Caco-2 (cell line): Measurements from ENCODE around the gene SETD5. TPM values are rescaled to one million over a fixed set of nuclear protein-coding genes. Genes with fewer than 3 reads are reported as not detected.

Experiments used
- BruUV-seq: library from RNA; stranded (reverse); fragments of 400-500 nt; replicated peaks from 2 replicates; lab custom pipeline; 2021; lab: Mats Ljungman, UMichigan
- CTCF ChIA-PET: fragments of 300-600 bp; sonication (Branson Sonifier 250); formaldehyde crosslinking; loops from one replicate; lab custom pipeline; 2022; ENCODE audit warnings: antibody characterized with exemption; lab: Charles Lee
- POLR2A ChIA-PET: fragments of 300-600 bp; sonication (Branson Sonifier 250); formaldehyde crosslinking; loops from one replicate; lab custom pipeline; 2022; ENCODE audit warnings: antibody characterized with exemption; lab: Charles Lee
- DNase-seq, 2 experiments: peaks; one replicate each; pipeline versions ENCODE4 v3.0.0 to v3.0.0-alpha.2; 2020 to 2022
- H3K27me3 ChIP-seq: replicated peaks from 2 replicates; pipeline ENCODE4 v1.6.0; 2011; ENCODE audit warnings: low read length; ENCODE audit not compliant: control insufficient read depth, insufficient read depth
- H3K36me3 ChIP-seq: 2 replicates; pipeline ENCODE4 v1.5.1; 2011; ENCODE audit warnings: low read length; ENCODE audit not compliant: control insufficient read depth, insufficient read depth
- H3K4me1 ChIP-seq: fragments of 250-450 bp; sonication (Bioruptor Pico); 2 replicates; pipeline ENCODE4 v1.5.1; 2020; ENCODE audit warnings: mild to moderate bottlenecking
- H3K4me3 ChIP-seq: 2 replicates; pipeline ENCODE4 v1.5.1; 2011; ENCODE audit warnings: low read depth, mild to moderate bottlenecking, control low read depth, low read length
- H3K9me3 ChIP-seq: fragments of 250-450 bp; sonication (Bioruptor Pico); 2 replicates; pipeline ENCODE4 v1.5.1; 2020; ENCODE audit warnings: mild to moderate bottlenecking, moderate library complexity
- H3K27ac Mint-ChIP-seq: one replicate; pipeline ENCODE4 v1.8.0; 2022; ENCODE audit warnings: mixed read lengths; ENCODE audit not compliant: unreplicated experiment
- H3K27me3 Mint-ChIP-seq: one replicate; pipeline ENCODE4 v1.8.0; 2022; ENCODE audit warnings: mixed read lengths; ENCODE audit not compliant: insufficient read depth, unreplicated experiment
- H3K36me3 Mint-ChIP-seq: one replicate; pipeline ENCODE4 v1.8.0; 2022; ENCODE audit warnings: mild to moderate bottlenecking, mixed read lengths; ENCODE audit not compliant: insufficient read depth, unreplicated experiment
- H3K4me1 Mint-ChIP-seq: one replicate; pipeline ENCODE4 v1.8.0; 2022; ENCODE audit warnings: low read depth, mixed read lengths; ENCODE audit not compliant: unreplicated experiment
- H3K4me3 Mint-ChIP-seq: one replicate; pipeline ENCODE4 v1.8.0; 2022; ENCODE audit warnings: mild to moderate bottlenecking, moderate library complexity, mixed read lengths; ENCODE audit not compliant: unreplicated experiment
- H3K9me3 Mint-ChIP-seq: one replicate; pipeline ENCODE4 v1.8.0; 2022; ENCODE audit warnings: mixed read lengths; ENCODE audit not compliant: unreplicated experiment
- intact Hi-C: fragments of 100-400 bp; cut with micrococcal nuclease; formaldehyde crosslinking; loops from one replicate; pipeline ENCODE4 v1.10.0; 2022; ENCODE audit not compliant: unreplicated experiment
- total RNA-seq: library from RNA; stranded (reverse); gene quantifications from 2 replicates; pipeline ENCODE4 v1.2.3, GENCODE V29; 2022
- TF ChIP-seq, protein P1 (sequence below), 2 experiments: fragments of 200-600 bp in 1 of 2; IDR thresholded peaks; 1 replicate in 1 of 2; 2 replicates in 1 of 2; pipeline versions ENCODE4 v1.5.1 to v1.8.0; 2011 to 2022; ENCODE audit warnings: antibody characterized with exemption in 1 of 2, control low read depth in 1 of 2, inconsistent platforms in 1 of 2, low read depth in 1 of 2, low read length in 1 of 2, mild to moderate bottlenecking in 1 of 2, moderate library complexity in 1 of 2; ENCODE audit not compliant: insufficient read depth in 1 of 2, severe bottlenecking in 1 of 2, unreplicated experiment in 1 of 2

SETD5 gene
- total RNA-seq, 1 experiment from 2014 or later, result 140 TPM

DNA sequence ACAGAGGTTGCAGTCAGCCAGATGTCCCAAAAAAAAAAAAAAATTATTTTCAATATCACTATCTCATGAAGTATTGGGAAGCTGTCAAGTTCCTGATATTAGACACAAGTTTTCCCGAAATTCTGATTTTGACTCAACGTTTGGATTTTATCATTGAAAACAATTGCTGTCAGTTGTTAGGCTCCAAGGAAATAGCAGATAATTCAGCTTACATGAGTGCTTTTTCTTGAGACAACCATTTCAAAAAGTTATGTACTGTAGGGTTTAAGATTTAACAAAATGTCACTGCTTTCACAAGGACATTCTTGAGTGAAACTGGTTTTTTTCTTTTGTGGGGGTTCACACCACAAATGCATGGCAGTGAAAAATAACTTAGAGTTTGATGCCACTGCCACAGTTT, 9.3 kb upstream of the SETD5 start:
- ChIA-PET POLR2A (interaction anchor here (0.7 kb wide), 2 partner anchors 9 to 21 kb away, joined by 3 to 5 read pairs; no protein-coding TSS in a partner anchor), CTCF (no interaction called here)
- H3K27ac Mint-ChIP-seq, result no peak overlapping the region
- H3K27me3 Mint-ChIP-seq, result no peaks in the 10 kb centered on the region
- H3K36me3 ChIP-seq, result peaks cover 2% of the 10 kb centered on the region
- H3K36me3 Mint-ChIP-seq, result peaks cover 99% of the 10 kb centered on the region
- no peak overlapping the region for H3K4me3 ChIP-seq
- no peaks in the 10 kb centered on the region for H3K9me3 Mint-ChIP-seq
- TF ChIP-seq, protein P1, sequence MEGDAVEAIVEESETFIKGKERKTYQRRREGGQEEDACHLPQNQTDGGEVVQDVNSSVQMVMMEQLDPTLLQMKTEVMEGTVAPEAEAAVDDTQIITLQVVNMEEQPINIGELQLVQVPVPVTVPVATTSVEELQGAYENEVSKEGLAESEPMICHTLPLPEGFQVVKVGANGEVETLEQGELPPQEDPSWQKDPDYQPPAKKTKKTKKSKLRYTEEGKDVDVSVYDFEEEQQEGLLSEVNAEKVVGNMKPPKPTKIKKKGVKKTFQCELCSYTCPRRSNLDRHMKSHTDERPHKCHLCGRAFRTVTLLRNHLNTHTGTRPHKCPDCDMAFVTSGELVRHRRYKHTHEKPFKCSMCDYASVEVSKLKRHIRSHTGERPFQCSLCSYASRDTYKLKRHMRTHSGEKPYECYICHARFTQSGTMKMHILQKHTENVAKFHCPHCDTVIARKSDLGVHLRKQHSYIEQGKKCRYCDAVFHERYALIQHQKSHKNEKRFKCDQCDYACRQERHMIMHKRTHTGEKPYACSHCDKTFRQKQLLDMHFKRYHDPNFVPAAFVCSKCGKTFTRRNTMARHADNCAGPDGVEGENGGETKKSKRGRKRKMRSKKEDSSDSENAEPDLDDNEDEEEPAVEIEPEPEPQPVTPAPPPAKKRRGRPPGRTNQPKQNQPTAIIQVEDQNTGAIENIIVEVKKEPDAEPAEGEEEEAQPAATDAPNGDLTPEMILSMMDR (IDR thresholded peaks at IDR 0.05; ENCODE audit: insufficient read depth in 1 of 2, low read depth in 1 of 2, low read length in 1 of 2, severe bottlenecking in 1 of 2, unreplicated experiment in 1 of 2), result no peak
- no peak for DNase-seq
- H3K9me3 ChIP-seq, result no peaks in the 10 kb centered on the region
- peaks cover 7% of the 10 kb centered on the region for H3K4me1 Mint-ChIP-seq
- no peak overlapping the region for H3K4me3 Mint-ChIP-seq
- H3K27me3 ChIP-seq, result no peaks in the 10 kb centered on the region
- H3K4me1 ChIP-seq, result no peaks in the 10 kb centered on the region
- BruUV-seq, result no TSS peak
- intact Hi-C loops, result loop anchor here (5.0 kb wide), 1 partner anchor 34 kb away; no protein-coding TSS in a partner anchor

GRCh38 chr3:9388562-9389272, 8.7 kb upstream of the SETD5 start:
- Histone ChIP-seq H3K4me3 (no peak overlapping the region), H3K4me1 (no peaks in the 10 kb centered on the region), H3K36me3 (peaks cover 2% of the 10 kb centered on the region), H3K9me3 (no peaks in the 10 kb centered on the region), H3K27me3 (no peaks in the 10 kb centered on the region)
- peaks cover 7% of the 10 kb centered on the region for H3K4me1 Mint-ChIP-seq
- intact Hi-C loops, result loop anchor here (5.0 kb wide), 1 partner anchor 34 kb away; no protein-coding TSS in a partner anchor
- H3K27me3 Mint-ChIP-seq, result no peaks in the 10 kb centered on the region
- no TSS peak for BruUV-seq
- peaks cover 99% of the 10 kb centered on the region for H3K36me3 Mint-ChIP-seq
- ChIA-PET POLR2A (interaction anchor here (0.7 to 0.9 kb wide), 3 partner anchors 8 to 22 kb away, joined by 3 to 8 read pairs (median 5); no protein-coding TSS in a partner anchor), CTCF (no interaction called here)
- H3K4me3 Mint-ChIP-seq, result no peak overlapping the region
- no peak for DNase-seq
- H3K27ac Mint-ChIP-seq, result no peak overlapping the region
- TF ChIP-seq, protein P1 (IDR thresholded peaks at IDR 0.05; ENCODE audit: insufficient read depth in 1 of 2, low read depth in 1 of 2, low read length in 1 of 2, severe bottlenecking in 1 of 2, unreplicated experiment in 1 of 2), result no peak
- H3K9me3 Mint-ChIP-seq, result no peaks in the 10 kb centered on the region

GRCh38 chr3:9390265-9390888, 7.0 kb upstream of the SETD5 start:
- no peak for DNase-seq
- Histone ChIP-seq H3K4me3 (no peak overlapping the region), H3K4me1 (peaks cover 13% of the 10 kb centered on the region), H3K36me3 (peaks cover 2% of the 10 kb centered on the region), H3K9me3 (no peaks in the 10 kb centered on the region), H3K27me3 (no peaks in the 10 kb centered on the region)
- H3K4me1 Mint-ChIP-seq, result peaks cover 11% of the 10 kb centered on the region
- TF ChIP-seq, protein P1 (IDR thresholded peaks at IDR 0.05; ENCODE audit: insufficient read depth in 1 of 2, low read depth in 1 of 2, low read length in 1 of 2, severe bottlenecking in 1 of 2, unreplicated experiment in 1 of 2), result no peak
- POLR2A ChIA-PET, result no interaction called here
- no TSS peak for BruUV-seq
- peaks cover 99% of the 10 kb centered on the region for H3K36me3 Mint-ChIP-seq
- H3K27me3 Mint-ChIP-seq, result no peaks in the 10 kb centered on the region
- CTCF ChIA-PET, result no interaction called here
- H3K4me3 Mint-ChIP-seq, result no peak overlapping the region
- no peaks in the 10 kb centered on the region for H3K9me3 Mint-ChIP-seq
- no peak overlapping the region for H3K27ac Mint-ChIP-seq
- intact Hi-C loops, result no loop called here
